NCI-H1417 (cell line): ENCODE data around the gene RSPH1.

Source experiments
- DNase-seq, 3 experiments: peaks; one replicate each; lab custom pipeline; 2025; lab: John Stamatoyannopoulos, UW

Gene RSPH1

DNA sequence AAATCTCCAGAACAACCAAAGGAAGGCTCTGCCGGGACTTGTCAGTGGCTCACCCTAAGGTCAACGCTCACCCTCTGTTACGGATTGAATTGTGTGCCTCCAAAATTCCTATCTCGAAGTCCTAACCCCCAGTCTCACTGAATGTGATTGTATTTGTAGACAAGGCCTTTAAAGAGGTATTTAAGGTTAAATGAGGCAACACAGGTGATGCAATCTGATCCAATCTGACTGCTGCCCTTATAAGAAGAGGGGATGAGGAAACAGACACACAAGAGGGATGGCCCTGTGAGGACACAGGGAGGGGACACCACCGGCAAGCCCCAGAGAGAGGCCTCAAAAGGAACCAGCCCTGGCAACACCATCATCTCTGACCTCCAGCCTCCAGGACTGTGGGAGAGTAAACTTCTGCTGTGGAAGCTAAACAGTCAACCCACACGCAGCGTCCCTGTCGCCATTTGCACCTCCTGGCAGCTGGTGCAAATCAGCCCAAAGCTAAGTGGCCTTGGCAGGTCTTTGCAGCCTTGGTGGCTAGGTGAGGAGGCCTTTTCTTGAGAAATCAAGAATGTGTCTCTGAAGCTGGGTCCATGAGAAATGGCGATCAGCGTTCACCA is 68.1 kb downstream of the RSPH1 start:
- peak in 1 of 3 experiments; percentile 19 for DNase-seq

DNA sequence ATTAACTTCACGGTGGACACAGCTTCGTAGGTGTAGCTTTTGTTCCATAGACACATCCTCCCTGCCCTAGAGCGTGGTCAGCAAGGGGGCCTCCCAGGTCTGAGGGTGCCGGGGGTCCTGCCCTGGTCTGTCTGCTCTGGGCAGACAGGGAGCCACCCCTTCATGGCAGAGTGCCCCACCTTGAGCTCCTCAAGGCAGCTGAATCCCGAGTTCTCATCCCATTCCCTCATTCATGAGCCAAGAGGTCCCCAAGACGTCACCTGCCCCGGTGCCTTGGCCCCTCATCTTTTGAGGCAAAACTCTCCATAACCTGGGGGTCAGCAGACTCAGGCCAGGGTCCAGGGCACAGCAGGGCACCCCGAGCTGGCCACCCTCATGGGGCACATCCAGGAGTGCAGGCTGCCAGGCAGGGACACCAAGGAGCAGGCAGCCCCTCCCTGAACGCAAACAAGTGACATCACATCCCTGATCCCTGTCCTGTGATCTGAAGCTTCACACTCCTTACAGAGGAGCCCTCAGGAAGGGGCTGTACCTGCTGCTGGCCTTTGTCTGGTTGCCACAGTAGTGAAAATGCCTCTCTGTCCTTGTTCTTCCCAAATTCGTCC is 69.0 kb downstream of the RSPH1 start:
- DNase-seq: no peak

DNA sequence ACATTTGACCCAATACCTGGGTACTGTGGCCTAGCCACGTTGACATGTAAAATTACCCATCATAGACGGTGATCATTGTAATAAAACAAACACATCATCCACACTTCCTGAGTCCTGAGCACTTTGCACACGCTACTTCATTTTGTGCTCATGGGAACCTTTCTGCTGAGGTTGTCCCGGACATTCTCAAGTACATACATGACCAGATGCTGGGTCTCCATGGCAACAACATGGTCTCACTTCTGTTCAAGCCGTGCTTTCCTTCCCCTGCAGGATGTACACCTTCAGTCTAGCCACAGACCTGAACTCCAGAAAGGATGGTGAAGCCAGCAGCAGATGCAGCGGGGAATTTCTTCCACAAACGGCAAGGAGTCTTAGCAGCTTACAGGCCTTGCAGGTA is 69.6 kb downstream of the RSPH1 start:
- peak; percentile 13 to 85 (median 46) for DNase-seq

DNA sequence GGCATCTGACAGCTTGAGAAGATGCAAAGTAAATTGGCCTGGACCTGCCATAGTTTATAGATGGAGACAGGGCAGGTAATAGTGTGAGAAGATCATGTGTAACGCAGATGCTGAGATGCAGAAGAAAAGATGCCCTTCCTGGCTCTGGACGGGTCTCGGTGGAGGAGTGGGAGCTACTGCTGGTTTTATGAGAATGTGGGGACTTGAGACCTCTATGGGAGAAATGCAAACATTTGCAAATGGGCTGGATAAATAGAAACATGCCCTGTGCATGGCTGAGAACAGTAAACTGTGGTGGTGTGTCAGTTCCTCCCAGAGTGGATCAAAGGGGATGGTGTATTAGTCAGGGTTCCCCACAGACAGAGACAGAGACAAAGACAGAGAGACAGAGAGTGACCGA is 70.4 kb downstream of the RSPH1 start:
- DNase-seq: no peak

DNA sequence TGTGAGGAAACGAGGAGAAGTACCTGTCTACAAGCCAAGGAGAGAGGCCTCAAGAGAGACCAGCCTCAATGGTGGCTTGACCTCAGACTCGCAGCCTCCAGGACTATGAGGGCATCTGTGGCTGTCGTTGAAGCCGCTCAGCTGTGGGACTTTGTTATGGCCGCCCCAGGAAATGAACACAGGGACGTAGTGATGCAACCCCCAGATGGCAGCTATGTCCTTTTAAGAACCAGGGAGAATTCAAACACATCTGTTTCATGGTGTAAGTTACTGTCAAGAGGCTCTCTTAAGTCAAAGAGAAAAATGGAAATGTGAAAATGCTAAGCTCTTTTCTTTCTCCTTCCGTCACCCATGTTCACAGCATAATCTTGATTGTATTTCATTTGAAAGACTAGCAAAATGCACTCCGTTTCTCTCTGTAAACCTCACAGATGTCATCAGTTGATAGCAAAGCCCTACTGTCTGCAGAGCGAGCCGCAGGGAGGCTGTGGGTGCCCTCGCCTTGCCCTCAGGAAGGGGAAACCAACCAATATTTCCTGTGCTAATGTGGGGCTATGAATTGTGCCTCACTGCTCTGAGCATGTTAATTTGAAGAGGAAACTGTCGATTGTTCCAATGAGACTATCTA is 71.0 kb downstream of the RSPH1 start:
- no peak for DNase-seq

DNA sequence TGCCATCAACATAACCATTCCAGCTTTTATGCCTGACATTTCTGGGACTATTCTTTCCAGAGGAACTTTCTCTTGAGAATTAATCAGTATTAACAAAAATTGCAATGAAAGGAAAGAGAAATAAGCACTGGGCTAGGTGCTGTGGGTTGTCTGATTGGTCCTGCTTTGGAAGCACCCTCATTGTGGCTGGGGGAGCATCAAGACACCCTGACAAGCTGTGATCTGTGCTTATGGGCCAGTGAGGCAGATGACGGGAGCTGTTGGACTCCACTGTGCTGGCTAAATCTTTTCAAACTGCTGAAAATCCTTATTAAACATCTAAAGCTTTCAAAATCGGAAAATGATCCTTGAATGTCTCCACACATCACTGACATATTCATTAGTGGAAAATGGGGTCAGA is 72.3 kb downstream of the RSPH1 start:
- no peak for DNase-seq

DNA sequence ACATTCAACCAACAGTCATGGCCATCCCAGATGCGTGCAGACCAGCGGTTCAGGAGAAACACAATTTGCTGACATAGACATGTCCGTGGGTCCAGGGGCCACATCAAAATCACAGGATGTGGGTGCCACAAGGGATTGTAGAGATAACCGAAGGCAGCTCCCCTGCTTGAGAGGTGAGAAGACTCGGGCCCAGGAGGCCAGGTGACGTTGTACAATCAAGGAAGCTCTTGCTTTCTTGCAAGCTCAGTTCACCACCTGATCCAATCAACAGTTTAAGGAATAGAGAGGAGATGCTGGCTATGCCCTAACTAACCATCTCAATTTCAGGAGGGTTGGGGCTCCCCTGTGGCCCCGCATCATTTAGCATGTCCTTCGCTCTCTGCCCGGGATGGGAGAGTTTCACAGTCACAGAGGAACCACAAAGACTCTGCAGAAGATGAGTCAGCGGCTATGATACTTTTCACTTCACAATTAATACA is 72.8 kb downstream of the RSPH1 start:
- DNase-seq: no peak
